ENCODE results near the gene ANAPC15.

GRCh38 chr11:72139500-72139899 is 27.0 kb upstream of the ANAPC15 start:
- TF ChIP-seq CTCF (IDR thresholded peaks at IDR 0.05) (no peak), POLR2A (IDR thresholded peaks at IDR 0.05) (no peak)

Measured in stomach (tissue), 4 donors.